Gastrocnemius medialis (tissue), 4 donors: ENCODE data around the gene THADA. TPM values are rescaled to one million over a fixed set of nuclear protein-coding genes. Genes with fewer than 3 reads are reported as not detected.
A peak's percentile ranks its signal among the peaks of the same experiment; 100 is the strongest.

Source experiments
- ATAC-seq, 2 donors: fragments of 150-250 bp; one replicate each; pipeline ENCODE4 v1.9.1; 2016
- DNase-seq, 2 donors: peaks; one replicate each; pipeline ENCODE4 v3.0.0-alpha.2; 2019
- H3K27ac ChIP-seq, 4 donors: fragments of 200-600 bp; sonication (generic); 1 replicate in 1 of 4; 2 replicates in 3 of 4; pipeline ENCODE4 v1.5.1; 2016 to 2018; ENCODE audit warnings: mild to moderate bottlenecking in 2 of 4, moderate library complexity in 1 of 4
- H3K27me3 ChIP-seq, 3 donors: fragments of 200-600 bp; sonication (generic) in 2 of 3; 1 replicate in 1 of 3; 2 replicates in 2 of 3; pipeline versions ENCODE4 v1.5.1 to v1.6.0; 2016 to 2019; ENCODE audit warnings: mild to moderate bottlenecking in 1 of 3, moderate library complexity in 1 of 3
- H3K36me3 ChIP-seq, 2 donors: fragments of 200-600 bp; sonication (generic) in 1 of 2; one replicate each; pipeline ENCODE4 v1.5.1; 2017 to 2018
- H3K4me1 ChIP-seq, 2 donors: fragments of 200-600 bp; sonication (generic) in 1 of 2; one replicate each; pipeline ENCODE4 v1.5.1; 2016 to 2017; ENCODE audit warnings: mild to moderate bottlenecking in 2 of 2
- H3K4me3 ChIP-seq, 4 donors: fragments of 200-600 bp; sonication (generic) in 3 of 4; 1 replicate in 1 of 4; 2 replicates in 3 of 4; pipeline ENCODE4 v1.5.1; 2016 to 2019; ENCODE audit warnings: mild to moderate bottlenecking in 2 of 4
- H3K9me3 ChIP-seq, 3 donors: fragments of 200-600 bp; sonication (generic) in 2 of 3; 1 replicate in 1 of 3; 2 replicates in 2 of 3; pipeline ENCODE4 v1.5.1; 2016 to 2019
- CTCF ChIP-seq, 5 experiments: fragments of 450-650 bp in 3 of 5; fragments of 200-600 bp in 2 of 5; sonication (generic) in 2 of 5; IDR thresholded peaks in 4 of 5; conservative IDR thresholded peaks in 1 of 5; 1 replicate in 4 of 5; 2 replicates in 1 of 5; pipeline ENCODE4 v1.5.1; 2016 to 2019; ENCODE audit warnings: antibody characterized with exemption in 5 of 5, mild to moderate bottlenecking in 3 of 5, moderate library complexity in 3 of 5
- POLR2A ChIP-seq, 2 donors: fragments of 450-650 bp; IDR thresholded peaks; one replicate each; pipeline ENCODE4 v1.6.1; 2017; ENCODE audit warnings: antibody characterized with exemption in 2 of 2, mild to moderate bottlenecking in 2 of 2, moderate library complexity in 2 of 2
- in situ Hi-C, 4 donors: fragments of 200-750 bp; cut with MboI; loops; one replicate each; pipeline versions ENCODE4 v1.15.0 to v1.8.0; 2017; ENCODE audit warnings: low sequenced_read_pairs in 4 of 4
- intact Hi-C: fragments of 100-400 bp; cut with DNase I; formaldehyde crosslinking; loops from one replicate; pipeline ENCODE4 v1.15.1; 2023; ENCODE audit warnings: low total_unique reads
- total RNA-seq, 4 donors: library from RNA; depleted of rRNA; stranded (reverse); fragments of >200 nt; gene quantifications; one replicate each; pipeline versions ENCODE4 v1.1.0 to v1.2.3, GENCODE V29; 2016

Gene THADA
- total RNA-seq, 4 donors from 2014 or later, result 13.6 to 19.0 (median 16.2) TPM

GRCh38 chr2:43328133-43328532 lies 267.7 kb downstream of the THADA start:
- H3K9me3 ChIP-seq, result no peaks in the 10 kb centered on the region
- in situ Hi-C loops, result no loop called here
- intact Hi-C loops, result no loop called here
- H3K4me1 ChIP-seq, result peaks cover 46 to 76% of the 10 kb centered on the region in 2 donors
- no peaks in the 10 kb centered on the region for H3K36me3 ChIP-seq
- no peak for TF ChIP-seq POLR2A (IDR thresholded peaks at IDR 0.05)
- no peak for TF ChIP-seq CTCF (IDR thresholded peaks at IDR 0.05 in 4 of 5, conservative IDR thresholded peaks at IDR 0.05 in 1 of 5)
- DNase-seq (no peak), ATAC-seq (no peak)
- H3K27me3 ChIP-seq, result no peaks in the 10 kb centered on the region
- H3K27ac ChIP-seq, result no peak overlapping the region
- no peak overlapping the region for H3K4me3 ChIP-seq

DNA sequence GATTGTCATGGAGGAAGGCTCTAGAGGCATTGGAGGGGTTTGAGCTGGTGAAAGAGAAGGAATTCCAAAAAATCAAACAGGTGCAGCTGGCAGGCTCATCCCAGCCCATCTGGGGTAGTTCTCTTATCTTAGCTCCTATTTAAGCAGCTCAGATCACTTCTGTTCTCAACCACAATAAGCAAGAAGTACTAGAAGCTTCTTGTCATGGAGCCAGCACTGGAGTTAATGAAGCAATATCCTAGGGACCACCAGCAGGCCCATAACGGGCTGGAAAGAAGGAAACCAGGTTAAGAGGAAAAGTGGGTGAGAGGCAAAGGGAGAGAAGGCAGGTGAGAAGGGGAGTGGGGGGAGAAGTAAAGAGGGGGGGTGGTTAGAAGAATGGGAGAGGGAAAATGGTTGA lies 268.7 kb downstream of the THADA start:
- no peaks in the 10 kb centered on the region for H3K36me3 ChIP-seq
- DNase-seq (no peak), ATAC-seq (no peak)
- TF ChIP-seq POLR2A (IDR thresholded peaks at IDR 0.05) (no peak), CTCF (IDR thresholded peaks at IDR 0.05 in 4 of 5, conservative IDR thresholded peaks at IDR 0.05 in 1 of 5) (no peak)
- no peak overlapping the region for H3K4me3 ChIP-seq
- H3K27ac ChIP-seq, result peak overlapping the region; percentile 0 to 56 (median 38)
- no peaks in the 10 kb centered on the region for H3K27me3 ChIP-seq
- H3K4me1 ChIP-seq, result peaks cover 35 to 66% of the 10 kb centered on the region in 2 donors
- in situ Hi-C loops, result no loop called here
- intact Hi-C loops, result no loop called here
- no peaks in the 10 kb centered on the region for H3K9me3 ChIP-seq

- H3K36me3 ChIP-seq, result no peaks in the 10 kb centered on the region
- TF ChIP-seq POLR2A (IDR thresholded peaks at IDR 0.05) (no peak), CTCF (IDR thresholded peaks at IDR 0.05 in 4 of 5, conservative IDR thresholded peaks at IDR 0.05 in 1 of 5) (no peak)
- intact Hi-C loops, result no loop called here
- H3K27ac ChIP-seq, result peak overlapping the region; percentile 0 to 56 (median 38)
- H3K27me3 ChIP-seq, result no peaks in the 10 kb centered on the region
- no peak for DNase-seq
- no peaks in the 10 kb centered on the region for H3K9me3 ChIP-seq
- in situ Hi-C loops, result no loop called here
- peak in 1 of 2 donors; percentile 30 for ATAC-seq
- peaks cover 33 to 59% of the 10 kb centered on the region in 2 donors for H3K4me1 ChIP-seq
- H3K4me3 ChIP-seq, result no peak overlapping the region
Measured at GRCh38 chr2:43326101-43326825, 269.6 kb downstream of the THADA start.

- no peaks in the 10 kb centered on the region for H3K36me3 ChIP-seq
- DNase-seq (no peak), ATAC-seq (no peak)
- in situ Hi-C loops (no loop called here), intact Hi-C loops (no loop called here)
- no peaks in the 10 kb centered on the region for H3K27me3 ChIP-seq
- peaks cover 31 to 52% of the 10 kb centered on the region in 2 donors for H3K4me1 ChIP-seq
- no peaks in the 10 kb centered on the region for H3K9me3 ChIP-seq
- H3K4me3 ChIP-seq, result no peak overlapping the region
- TF ChIP-seq POLR2A (IDR thresholded peaks at IDR 0.05) (no peak), CTCF (IDR thresholded peaks at IDR 0.05 in 4 of 5, conservative IDR thresholded peaks at IDR 0.05 in 1 of 5) (no peak)
- H3K27ac ChIP-seq, result peak overlapping the region; percentile 54 to 74 (median 62)
Measured at GRCh38 chr2:43325107-43325811, 270.6 kb downstream of the THADA start.
